ENCODE results near the gene BTN2A1. TPM values are rescaled to one million over a fixed set of nuclear protein-coding genes. Genes with fewer than 3 reads are reported as not detected.

The BTN2A1 gene
- total RNA-seq, 1 experiment from 2014 or later: 15.0 TPM

- H3K4me1 ChIP-seq: no peaks in the 10 kb centered on the region
- H3K9me3 ChIP-seq: peaks cover 11% of the 10 kb centered on the region
- CTCF ChIA-PET: no interaction called here
- no peaks in the 10 kb centered on the region for H3K36me3 ChIP-seq (ENCODE audit: control insufficient read depth, insufficient read depth, low read length)
- POLR2A ChIA-PET: no interaction called here
- H3K27ac Mint-ChIP-seq (ENCODE audit: unreplicated experiment): no peak overlapping the region
- DNase-seq: no peak
- H3K9me3 Mint-ChIP-seq (ENCODE audit: unreplicated experiment): peaks cover 12% of the 10 kb centered on the region
- intact Hi-C loops (cut with micrococcal nuclease; ENCODE audit: unreplicated experiment): no loop called here
- no peak overlapping the region for H3K4me3 ChIP-seq (ENCODE audit: low read depth, low read length)
- no peaks in the 10 kb centered on the region for H3K36me3 Mint-ChIP-seq (ENCODE audit: insufficient read depth, unreplicated experiment)
- H3K27me3 Mint-ChIP-seq (ENCODE audit: insufficient read depth, unreplicated experiment): no peaks in the 10 kb centered on the region
- TF ChIP-seq CTCF (IDR thresholded peaks at IDR 0.05; ENCODE audit: insufficient read depth in 1 of 2, low read depth in 1 of 2, low read length in 1 of 2, severe bottlenecking in 1 of 2, unreplicated experiment in 1 of 2): no peak
- no peak overlapping the region for H3K4me3 Mint-ChIP-seq (ENCODE audit: unreplicated experiment)
- BruUV-seq (replicated peaks): no TSS peak
- no peaks in the 10 kb centered on the region for H3K4me1 Mint-ChIP-seq (ENCODE audit: low read depth, unreplicated experiment)
- H3K27me3 ChIP-seq (replicated peaks; ENCODE audit: control insufficient read depth, insufficient read depth, low read length): no peaks in the 10 kb centered on the region
Measured at GRCh38 chr6:26414281-26414680, 43.5 kb upstream of the BTN2A1 start.

GRCh38 chr6:26415036-26415614, 42.6 kb upstream of the BTN2A1 start:
- H3K27me3 Mint-ChIP-seq (ENCODE audit: insufficient read depth, unreplicated experiment): no peaks in the 10 kb centered on the region
- H3K27ac Mint-ChIP-seq (ENCODE audit: unreplicated experiment): no peak overlapping the region
- Histone ChIP-seq H3K9me3 (peaks cover 11% of the 10 kb centered on the region), H3K4me3 (ENCODE audit: low read depth, low read length) (no peak overlapping the region), H3K4me1 (no peaks in the 10 kb centered on the region), H3K27me3 (replicated peaks; ENCODE audit: control insufficient read depth, insufficient read depth, low read length) (no peaks in the 10 kb centered on the region), H3K36me3 (ENCODE audit: control insufficient read depth, insufficient read depth, low read length) (no peaks in the 10 kb centered on the region)
- DNase-seq: no peak
- H3K9me3 Mint-ChIP-seq (ENCODE audit: unreplicated experiment): peaks cover 12% of the 10 kb centered on the region
- H3K4me1 Mint-ChIP-seq (ENCODE audit: low read depth, unreplicated experiment): no peaks in the 10 kb centered on the region
- TF ChIP-seq CTCF (IDR thresholded peaks at IDR 0.05; ENCODE audit: insufficient read depth in 1 of 2, low read depth in 1 of 2, low read length in 1 of 2, severe bottlenecking in 1 of 2, unreplicated experiment in 1 of 2): no peak
- CTCF ChIA-PET: no interaction called here
- no peaks in the 10 kb centered on the region for H3K36me3 Mint-ChIP-seq (ENCODE audit: insufficient read depth, unreplicated experiment)
- no TSS peak for BruUV-seq (replicated peaks)
- POLR2A ChIA-PET: no interaction called here
- H3K4me3 Mint-ChIP-seq (ENCODE audit: unreplicated experiment): no peak overlapping the region
- intact Hi-C loops (cut with micrococcal nuclease; ENCODE audit: unreplicated experiment): no loop called here

- Mint-ChIP-seq H3K27ac (ENCODE audit: unreplicated experiment) (no peak overlapping the region), H3K36me3 (ENCODE audit: insufficient read depth, unreplicated experiment) (no peaks in the 10 kb centered on the region), H3K9me3 (ENCODE audit: unreplicated experiment) (peaks cover 12% of the 10 kb centered on the region), H3K4me1 (ENCODE audit: low read depth, unreplicated experiment) (no peaks in the 10 kb centered on the region), H3K4me3 (ENCODE audit: unreplicated experiment) (no peak overlapping the region), H3K27me3 (ENCODE audit: insufficient read depth, unreplicated experiment) (no peaks in the 10 kb centered on the region)
- no peak for TF ChIP-seq CTCF (IDR thresholded peaks at IDR 0.05; ENCODE audit: insufficient read depth in 1 of 2, low read depth in 1 of 2, low read length in 1 of 2, severe bottlenecking in 1 of 2, unreplicated experiment in 1 of 2)
- Histone ChIP-seq H3K27me3 (replicated peaks; ENCODE audit: control insufficient read depth, insufficient read depth, low read length) (no peaks in the 10 kb centered on the region), H3K4me1 (0 out of 2 replicates have a peak, but pooled peaks cover 1% of the 10 kb centered on the region), H3K36me3 (ENCODE audit: control insufficient read depth, insufficient read depth, low read length) (no peaks in the 10 kb centered on the region), H3K4me3 (ENCODE audit: low read depth, low read length) (no peak overlapping the region), H3K9me3 (peaks cover 11% of the 10 kb centered on the region)
- CTCF ChIA-PET: no interaction called here
- intact Hi-C loops (cut with micrococcal nuclease; ENCODE audit: unreplicated experiment): no loop called here
- POLR2A ChIA-PET: no interaction called here
- no peak for DNase-seq
- BruUV-seq (replicated peaks): no TSS peak
Measured at GRCh38 chr6:26415791-26416190, 42.0 kb upstream of the BTN2A1 start.
